Measurements from ENCODE around the gene UBAP2L.
"Not testable (repeated sequence)": the region's sequence is repeated elsewhere in the genome, so short reads cannot be mapped to it uniquely, and the experiment has no call there.

Gene UBAP2L

DNA sequence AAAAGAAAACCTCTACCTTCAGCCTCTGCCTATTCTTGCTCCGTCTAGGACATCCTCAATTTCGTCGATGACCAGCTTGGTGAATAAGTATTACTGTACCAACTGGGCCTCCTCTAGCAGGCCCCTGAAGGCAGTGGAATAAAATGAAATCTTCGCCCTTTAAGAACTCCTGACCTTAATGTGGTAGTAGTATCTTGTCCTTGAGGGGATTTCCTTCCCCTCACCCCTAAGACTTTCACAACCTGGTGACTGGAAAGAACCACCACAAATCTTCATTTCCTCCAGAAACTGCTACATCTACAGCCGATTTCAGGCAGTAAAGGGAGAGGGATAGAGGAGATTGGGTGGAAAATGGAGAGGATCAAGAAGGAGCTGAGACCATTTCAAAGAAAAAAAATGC is 50.1 kb downstream of the UBAP2L start:
- peaks cover 40% of the 10 kb centered on the region for H3K36me3 ChIP-seq
- no peak overlapping the region for H3K4me3 ChIP-seq (ENCODE audit: low read depth, low read length)
- H3K27me3 ChIP-seq, result no peaks in the 10 kb centered on the region
- H3K4me1 ChIP-seq, result no peaks in the 10 kb centered on the region
- H3K9me3 ChIP-seq, result no peaks in the 10 kb centered on the region
- no peak for DNase-seq
- TF ChIP-seq, protein P1, sequence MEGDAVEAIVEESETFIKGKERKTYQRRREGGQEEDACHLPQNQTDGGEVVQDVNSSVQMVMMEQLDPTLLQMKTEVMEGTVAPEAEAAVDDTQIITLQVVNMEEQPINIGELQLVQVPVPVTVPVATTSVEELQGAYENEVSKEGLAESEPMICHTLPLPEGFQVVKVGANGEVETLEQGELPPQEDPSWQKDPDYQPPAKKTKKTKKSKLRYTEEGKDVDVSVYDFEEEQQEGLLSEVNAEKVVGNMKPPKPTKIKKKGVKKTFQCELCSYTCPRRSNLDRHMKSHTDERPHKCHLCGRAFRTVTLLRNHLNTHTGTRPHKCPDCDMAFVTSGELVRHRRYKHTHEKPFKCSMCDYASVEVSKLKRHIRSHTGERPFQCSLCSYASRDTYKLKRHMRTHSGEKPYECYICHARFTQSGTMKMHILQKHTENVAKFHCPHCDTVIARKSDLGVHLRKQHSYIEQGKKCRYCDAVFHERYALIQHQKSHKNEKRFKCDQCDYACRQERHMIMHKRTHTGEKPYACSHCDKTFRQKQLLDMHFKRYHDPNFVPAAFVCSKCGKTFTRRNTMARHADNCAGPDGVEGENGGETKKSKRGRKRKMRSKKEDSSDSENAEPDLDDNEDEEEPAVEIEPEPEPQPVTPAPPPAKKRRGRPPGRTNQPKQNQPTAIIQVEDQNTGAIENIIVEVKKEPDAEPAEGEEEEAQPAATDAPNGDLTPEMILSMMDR (IDR thresholded peaks at IDR 0.05; ENCODE audit: low read depth, low read length), result no peak

DNA sequence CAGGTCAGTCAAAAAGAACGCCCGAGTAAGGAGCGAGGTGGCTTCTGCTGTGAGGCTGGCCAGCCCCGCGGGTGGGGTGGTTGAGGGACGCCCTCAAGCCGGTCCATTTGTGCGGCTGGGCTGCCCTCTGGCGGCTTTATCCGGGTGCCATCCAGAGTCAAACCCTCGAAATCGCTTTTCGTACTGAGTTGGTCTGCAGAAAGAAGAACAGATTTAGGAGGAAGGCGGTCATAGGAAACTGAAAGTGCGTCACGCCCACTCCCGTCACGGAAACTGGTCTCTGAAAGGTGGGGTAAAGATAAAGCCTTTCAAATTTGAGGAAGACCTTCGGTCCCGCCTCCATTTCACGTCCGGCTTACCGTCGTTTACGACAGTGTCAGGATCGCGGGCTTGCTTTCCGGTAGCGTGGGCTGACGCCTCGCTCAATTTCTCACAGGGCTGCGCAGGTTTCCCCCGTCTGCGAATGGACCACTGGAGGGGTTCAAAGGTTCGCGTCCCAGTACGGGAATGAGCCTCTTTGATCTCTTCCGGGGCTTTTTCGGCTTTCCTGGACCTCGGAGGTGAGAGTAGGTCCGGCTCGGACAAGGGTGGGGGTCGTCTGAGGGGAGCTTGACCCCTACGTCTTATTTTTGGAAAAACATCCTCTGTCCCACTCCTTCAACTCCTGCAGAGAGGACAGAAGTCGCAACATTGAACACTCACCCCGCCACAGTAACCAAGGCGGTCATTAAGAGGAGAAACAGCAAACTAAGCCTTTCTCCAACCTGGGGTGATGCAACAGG is 51.7 kb downstream of the UBAP2L start, which contains the start of gene HAX1:
HAX1 (plus strand) TSS at position 413 of the 782 bp plus-strand sequence; CDS start at position 508, 95 bp downstream.
- Histone ChIP-seq H3K9me3 (no peaks in the 10 kb centered on the region), H3K4me1 (no peaks in the 10 kb centered on the region), H3K27me3 (no peaks in the 10 kb centered on the region), H3K4me3 (ENCODE audit: low read depth, low read length) (peak within 1 kb of the TSS; percentile 99), H3K36me3 (peaks cover 26% of the 10 kb centered on the region)
- peak; percentile 92 for DNase-seq
- TF ChIP-seq, protein P1 (IDR thresholded peaks at IDR 0.05; ENCODE audit: low read depth, low read length), result peak; percentile 83

DNA sequence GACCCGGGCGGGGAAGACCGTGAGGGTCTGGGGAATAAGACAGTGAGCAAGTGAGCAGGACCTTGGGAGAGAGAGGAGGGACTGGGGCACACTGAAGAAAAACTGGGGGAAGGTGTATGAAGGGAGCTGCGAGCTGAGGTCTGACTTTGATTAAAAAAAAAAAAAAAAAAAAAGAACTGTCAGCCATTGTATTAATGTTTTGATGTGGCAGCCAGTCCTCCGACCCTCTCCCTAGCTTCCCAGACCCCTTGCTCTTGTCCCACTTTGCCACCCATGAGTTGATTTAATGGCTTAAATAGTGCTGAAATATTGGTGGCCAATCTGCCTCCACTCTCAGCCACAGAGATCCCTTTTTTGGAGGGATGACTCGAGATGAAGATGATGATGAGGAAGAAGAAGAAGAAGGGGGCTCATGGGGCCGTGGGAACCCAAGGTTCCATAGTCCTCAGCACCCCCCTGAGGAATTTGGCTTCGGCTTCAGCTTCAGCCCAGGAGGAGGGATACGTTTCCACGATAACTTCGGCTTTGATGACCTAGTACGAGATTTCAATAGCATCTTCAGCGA is 52.3 kb downstream of the UBAP2L start:
- no peaks in the 10 kb centered on the region for H3K9me3 ChIP-seq
- H3K36me3 ChIP-seq, result peaks cover 25% of the 10 kb centered on the region
- DNase-seq, result no peak

DNA sequence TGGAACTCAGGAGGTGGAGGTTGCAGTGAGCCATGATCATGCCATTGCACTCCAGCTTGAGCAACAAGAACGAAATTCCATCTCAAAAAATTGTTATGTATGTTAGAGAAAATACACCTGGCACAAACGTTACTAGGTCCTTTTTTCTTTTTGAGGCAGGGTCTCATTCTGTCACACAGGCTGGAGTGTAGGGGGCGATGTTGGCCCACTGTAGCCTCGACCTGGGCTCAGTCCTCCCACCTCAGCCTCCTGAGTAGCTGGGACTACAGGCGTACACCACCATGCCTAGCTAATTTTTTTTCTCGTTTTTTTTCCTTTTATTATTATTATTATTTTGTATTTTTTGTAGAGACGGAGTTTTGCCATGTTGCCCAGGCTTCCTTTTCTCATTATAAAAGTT is 56.0 kb downstream of the UBAP2L start:
- peak; percentile 59 for DNase-seq
- Histone ChIP-seq H3K27me3 (no peaks in the 10 kb centered on the region), H3K9me3 (no peaks in the 10 kb centered on the region), H3K4me3 (ENCODE audit: low read depth, low read length) (no peak overlapping the region), H3K36me3 (peaks cover 8% of the 10 kb centered on the region), H3K4me1 (no peaks in the 10 kb centered on the region)
- TF ChIP-seq, protein P1 (IDR thresholded peaks at IDR 0.05; ENCODE audit: low read depth, low read length), result peak; percentile 64

More for the DNA sequence above, 52.3 kb downstream of the UBAP2L start:
- peak overlapping the region; percentile 99 for H3K4me3 ChIP-seq (ENCODE audit: low read depth, low read length)
- no peaks in the 10 kb centered on the region for H3K27me3 ChIP-seq
- H3K4me1 ChIP-seq, result no peaks in the 10 kb centered on the region
- TF ChIP-seq, protein P1 (IDR thresholded peaks at IDR 0.05; ENCODE audit: low read depth, low read length), result no peak

DNA sequence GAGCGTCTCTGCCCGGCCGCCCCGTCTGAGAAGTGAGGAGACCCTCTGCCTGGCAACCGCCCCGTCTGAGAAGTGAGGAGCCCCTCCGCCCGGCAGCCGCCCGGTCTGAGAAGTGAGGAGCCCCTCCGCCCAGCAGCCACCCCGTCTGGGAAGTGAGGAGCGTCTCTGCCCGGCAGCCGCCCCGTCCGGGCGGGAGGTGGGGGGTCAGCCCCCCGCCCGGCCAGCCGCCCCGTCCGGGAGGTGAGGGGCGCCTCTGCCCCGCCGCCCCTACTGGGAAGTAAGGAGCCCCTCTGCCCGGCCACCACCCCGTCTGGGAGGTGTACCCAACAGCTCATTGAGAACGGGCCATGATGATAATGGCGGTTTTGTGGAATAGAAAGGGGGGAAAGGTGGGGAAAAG is 66.8 kb downstream of the UBAP2L start:
- H3K9me3 ChIP-seq; H3K27me3 ChIP-seq; H3K36me3 ChIP-seq; DNase-seq; H3K4me1 ChIP-seq; H3K4me3 ChIP-seq (ENCODE audit: low read depth, low read length): not testable (repeated sequence)

DNA sequence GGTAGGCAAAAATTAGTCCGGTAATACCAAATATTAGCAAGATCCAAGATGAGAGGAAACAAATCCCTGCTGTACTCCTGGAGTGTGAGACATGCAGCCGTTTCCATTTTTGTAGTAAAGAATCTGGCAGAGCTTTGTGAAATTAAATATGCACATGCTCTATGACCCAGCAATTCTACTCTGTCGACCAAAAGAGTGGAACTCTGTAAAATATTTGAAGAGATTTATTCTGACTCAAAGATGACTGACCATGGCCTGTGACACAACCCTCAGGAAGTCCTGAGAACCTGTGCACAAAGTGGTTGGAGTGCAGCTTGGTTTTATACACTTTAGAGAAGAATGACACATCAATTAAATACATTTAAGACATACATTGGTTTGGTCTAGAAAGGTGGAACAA is 67.9 kb downstream of the UBAP2L start:
- TF ChIP-seq, protein P1 (IDR thresholded peaks at IDR 0.05; ENCODE audit: low read depth, low read length), result no peak
- H3K36me3 ChIP-seq, result no peaks in the 10 kb centered on the region
- H3K27me3 ChIP-seq, result no peaks in the 10 kb centered on the region
- no peaks in the 10 kb centered on the region for H3K9me3 ChIP-seq
- no peaks in the 10 kb centered on the region; the same call in 1 of the 2 replicates for H3K4me1 ChIP-seq
- no peak overlapping the region for H3K4me3 ChIP-seq (ENCODE audit: low read depth, low read length)
- DNase-seq, result no peak
